Measurements from ENCODE around the gene MATN1. TPM values are rescaled to one million over a fixed set of nuclear protein-coding genes. Genes with fewer than 3 reads are reported as not detected.

Gene MATN1
- total RNA-seq, 1 experiment from 2014 or later: 0.12 TPM

- TF ChIP-seq POLR2A (IDR thresholded peaks at IDR 0.05; ENCODE audit: borderline replicate concordance, extremely low read depth, insufficient read depth, insufficient read length) (no peak), YY1 (IDR thresholded peaks at IDR 0.05; ENCODE audit: extremely low read depth, insufficient replicate concordance, low read depth, low read length) (no peak), RAD21 (IDR thresholded peaks at IDR 0.05; ENCODE audit: low read depth) (no peak), EZH2phosphoT487 (IDR thresholded peaks at IDR 0.05; ENCODE audit: borderline replicate concordance) (no peak)
Measured at GRCh38 chr1:30714536-30715090, 8.8 kb downstream of the MATN1 start (continued).

- Histone ChIP-seq H4K20me1 (ENCODE audit: insufficient read depth) (no peaks in the 10 kb centered on the region), H3K9me3 (ENCODE audit: control insufficient read depth in 1 of 2, insufficient read depth in 1 of 2, low read depth in 1 of 2, low read length in 2 of 2) (peaks cover 0 to 7% of the 10 kb centered on the region in 2 experiments; a peak in 1 of 4 replicates), H3K4me1 (ENCODE audit: control insufficient read depth in 1 of 2, insufficient read depth in 2 of 2, low read length in 2 of 2) (peaks cover 6 to 15% of the 10 kb centered on the region in 2 experiments; a peak in 3 of 4 replicates), H3K4me2 (ENCODE audit: low read length) (no peak overlapping the region), H3K4me3 (replicated peaks in 1 of 2; ENCODE audit: low read depth in 1 of 2, low read length in 2 of 2) (no peak overlapping the region), H3K27me3 (ENCODE audit: insufficient read depth, low read length) (no peaks in the 10 kb centered on the region), H3K36me3 (ENCODE audit: control insufficient read depth in 1 of 2, insufficient read depth in 2 of 2, low read length in 2 of 2) (no peaks in the 10 kb centered on the region), H3K9me2 (ENCODE audit: insufficient read depth) (no peaks in the 10 kb centered on the region), H2AFZ (ENCODE audit: low read depth, low read length, poor library complexity, severe bottlenecking) (no peak overlapping the region), H3K27ac (ENCODE audit: low read depth, low read length) (no peak overlapping the region), H3K79me2 (ENCODE audit: insufficient read depth, low read length) (no peaks in the 10 kb centered on the region), H3K9ac (ENCODE audit: low read length) (no peak overlapping the region)
- TF ChIP-seq ATF3 (IDR thresholded peaks at IDR 0.05) (no peak), YY1 (IDR thresholded peaks at IDR 0.05; ENCODE audit: extremely low read depth, insufficient replicate concordance, low read depth, low read length) (no peak), REST (IDR thresholded peaks at IDR 0.05; ENCODE audit: low read depth) (no peak), JUND (IDR thresholded peaks at IDR 0.05) (no peak), MAX (IDR thresholded peaks at IDR 0.05) (no peak), EZH2 (IDR thresholded peaks at IDR 0.05) (no peak), CBX3 (IDR thresholded peaks at IDR 0.05; ENCODE audit: low read depth) (no peak), ZFX (IDR thresholded peaks at IDR 0.05) (no peak), FOSL1 (IDR thresholded peaks at IDR 0.05; ENCODE audit: low read depth) (no peak), CEBPB (IDR thresholded peaks at IDR 0.05; ENCODE audit: low read depth) (no peak), SIN3A (IDR thresholded peaks at IDR 0.05; ENCODE audit: low read depth) (no peak), ZNF274 (IDR thresholded peaks at IDR 0.05; ENCODE audit: low read depth, low read length) (no peak), EGR1 (IDR thresholded peaks at IDR 0.05; ENCODE audit: low read depth) (no peak), ELF1 (IDR thresholded peaks at IDR 0.05; ENCODE audit: borderline replicate concordance, low read depth) (no peak), TCF7L2 (IDR thresholded peaks at IDR 0.05; ENCODE audit: borderline replicate concordance, extremely low read depth, insufficient read depth, insufficient read length) (no peak), RAD21 (IDR thresholded peaks at IDR 0.05; ENCODE audit: low read depth) (no peak), POLR2A (IDR thresholded peaks at IDR 0.05; ENCODE audit: borderline replicate concordance, extremely low read depth, insufficient read depth, insufficient read length) (no peak), CTCF (IDR thresholded peaks at IDR 0.05 in 2 of 3, conservative IDR thresholded peaks at IDR 0.05 in 1 of 3; ENCODE audit: borderline replicate concordance in 1 of 3, insufficient read depth in 1 of 3, low read depth in 2 of 3, low read length in 2 of 3) (no peak), SP1 (IDR thresholded peaks at IDR 0.05; ENCODE audit: low read depth) (no peak), SRF (IDR thresholded peaks at IDR 0.05; ENCODE audit: low read depth) (no peak)
- ChIA-PET RAD21 (ENCODE audit: low non-redundant PET in 1 of 2, low total read pairs in 2 of 2, uncharacterized antibody in 2 of 2, unreplicated experiment in 2 of 2) (no interaction called here), CTCF (no interaction called here), POLR2A (no interaction called here)
- DNase-seq (ENCODE audit: low read depth, low spot score) (no peak), ATAC-seq (no peak)
- intact Hi-C loops (cut with micrococcal nuclease): no loop called here
- no TSS peak for BruUV-seq (replicated peaks)
Measured at GRCh38 chr1:30714025-30714424, 9.4 kb downstream of the MATN1 start.
